Stimulated activated CD4-positive, alpha-beta T cell treated with anti-CD3 and anti-CD28 coated beads, Interleukin-1b, Interleukin-23, amount 100 ng/mL, for 24 hours (primary cell): ENCODE data around the gene SNX18.
"Not testable (repeated sequence)": the region's sequence is repeated elsewhere in the genome, so short reads cannot be mapped to it uniquely, and the experiment has no call there.

Source experiments
- DNase-seq, 4 experiments: peaks; one replicate each; pipeline ENCODE4 v3.0.0-alpha.2; 2020; ENCODE audit warnings: low read depth in 4 of 4, low spot score in 1 of 4

SNX18 gene

GRCh38 chr5:54519509-54519876 lies 1.9 kb downstream of the SNX18 start:
- no peak for DNase-seq

- no peak for DNase-seq
These were observed 2.9 kb downstream of the SNX18 start for GRCh38 chr5:54520438-54520846.

GRCh38 chr5:54520940-54521339 lies 3.4 kb downstream of the SNX18 start:
- no peak for DNase-seq

- DNase-seq = no peak
These were observed 4.4 kb downstream of the SNX18 start for GRCh38 chr5:54521856-54522479.

GRCh38 chr5:54523534-54523933 lies 6.0 kb downstream of the SNX18 start:
- no peak for DNase-seq

- DNase-seq = no peak
These were observed 6.5 kb downstream of the SNX18 start for GRCh38 chr5:54524082-54524481.

- no peak for DNase-seq
These were observed 7.1 kb downstream of the SNX18 start for GRCh38 chr5:54524704-54525103.

- DNase-seq = no peak
These were observed 7.7 kb downstream of the SNX18 start for GRCh38 chr5:54525261-54525660.

GRCh38 chr5:54525692-54526091 lies 8.1 kb downstream of the SNX18 start:
- DNase-seq = no peak

- no peak for DNase-seq
These were observed 9.2 kb downstream of the SNX18 start for GRCh38 chr5:54526604-54527288.

GRCh38 chr5:54528633-54529209 lies 11.2 kb downstream of the SNX18 start:
- no peak for DNase-seq

GRCh38 chr5:54529565-54529964 lies 12.0 kb downstream of the SNX18 start:
- no peak for DNase-seq

GRCh38 chr5:54531546-54531945 lies 14.0 kb downstream of the SNX18 start:
- DNase-seq = no peak

GRCh38 chr5:54533541-54534190 lies 16.1 kb downstream of the SNX18 start:
- no peak for DNase-seq

- DNase-seq = no peak
These were observed 16.8 kb downstream of the SNX18 start for GRCh38 chr5:54534191-54535004.

GRCh38 chr5:54535149-54535844 lies 17.7 kb downstream of the SNX18 start:
- DNase-seq = no peak

- DNase-seq = not testable (repeated sequence)
These were observed 18.8 kb downstream of the SNX18 start for GRCh38 chr5:54536375-54536774.

GRCh38 chr5:54536861-54537260 lies 19.3 kb downstream of the SNX18 start:
- not testable (repeated sequence) for DNase-seq

GRCh38 chr5:54537725-54538124 lies 20.2 kb downstream of the SNX18 start:
- DNase-seq = no peak

GRCh38 chr5:54538156-54538555 lies 20.6 kb downstream of the SNX18 start:
- no peak for DNase-seq

- DNase-seq = no peak
These were observed 21.4 kb downstream of the SNX18 start for GRCh38 chr5:54539001-54539400.
